ENCODE results near the gene SAMD4A. TPM values are rescaled to one million over a fixed set of nuclear protein-coding genes. Genes with fewer than 3 reads are reported as not detected.

The SAMD4A gene
- total RNA-seq, 4 donors from 2014 or later = 2.9 to 19.5 (median 3.9) TPM

DNA sequence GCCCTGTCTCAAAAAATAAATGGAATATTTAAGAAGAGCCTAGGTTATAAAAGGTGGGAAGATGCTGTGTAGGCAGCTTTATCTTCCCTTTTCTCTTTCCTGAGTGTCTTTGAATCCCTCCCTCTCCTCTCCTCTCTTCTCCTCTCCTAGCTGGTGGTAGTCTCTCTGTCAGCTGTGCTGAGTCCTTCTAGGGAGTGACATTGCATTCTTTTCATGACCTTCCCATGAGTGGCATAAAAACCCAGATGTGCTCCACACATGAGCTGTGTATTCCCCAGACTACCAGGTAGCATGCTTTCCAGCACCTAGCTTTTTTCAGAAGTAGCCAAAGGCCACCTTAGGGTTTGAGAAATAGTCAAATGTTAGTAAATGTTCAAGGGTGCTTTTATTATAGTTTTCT lies 23.6 kb downstream of the SAMD4A start:
- TF ChIP-seq, protein P1, sequence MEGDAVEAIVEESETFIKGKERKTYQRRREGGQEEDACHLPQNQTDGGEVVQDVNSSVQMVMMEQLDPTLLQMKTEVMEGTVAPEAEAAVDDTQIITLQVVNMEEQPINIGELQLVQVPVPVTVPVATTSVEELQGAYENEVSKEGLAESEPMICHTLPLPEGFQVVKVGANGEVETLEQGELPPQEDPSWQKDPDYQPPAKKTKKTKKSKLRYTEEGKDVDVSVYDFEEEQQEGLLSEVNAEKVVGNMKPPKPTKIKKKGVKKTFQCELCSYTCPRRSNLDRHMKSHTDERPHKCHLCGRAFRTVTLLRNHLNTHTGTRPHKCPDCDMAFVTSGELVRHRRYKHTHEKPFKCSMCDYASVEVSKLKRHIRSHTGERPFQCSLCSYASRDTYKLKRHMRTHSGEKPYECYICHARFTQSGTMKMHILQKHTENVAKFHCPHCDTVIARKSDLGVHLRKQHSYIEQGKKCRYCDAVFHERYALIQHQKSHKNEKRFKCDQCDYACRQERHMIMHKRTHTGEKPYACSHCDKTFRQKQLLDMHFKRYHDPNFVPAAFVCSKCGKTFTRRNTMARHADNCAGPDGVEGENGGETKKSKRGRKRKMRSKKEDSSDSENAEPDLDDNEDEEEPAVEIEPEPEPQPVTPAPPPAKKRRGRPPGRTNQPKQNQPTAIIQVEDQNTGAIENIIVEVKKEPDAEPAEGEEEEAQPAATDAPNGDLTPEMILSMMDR (IDR thresholded peaks at IDR 0.05) = no peak
- TF ChIP-seq POLR2A (IDR thresholded peaks at IDR 0.05) = no peak
- H3K9me3 ChIP-seq = no peaks in the 10 kb centered on the region
- peaks cover 0 to 5% (median 3%) of the 10 kb centered on the region in 3 donors for H3K4me1 ChIP-seq
- intact Hi-C loops (cut with DNase I) = no loop called here
- no peak for DNase-seq
- no peaks in the 10 kb centered on the region for H3K36me3 ChIP-seq
- H3K4me3 ChIP-seq = no peak overlapping the region
- H3K27me3 ChIP-seq = no peaks in the 10 kb centered on the region
- no peak overlapping the region for H3K27ac ChIP-seq

DNA sequence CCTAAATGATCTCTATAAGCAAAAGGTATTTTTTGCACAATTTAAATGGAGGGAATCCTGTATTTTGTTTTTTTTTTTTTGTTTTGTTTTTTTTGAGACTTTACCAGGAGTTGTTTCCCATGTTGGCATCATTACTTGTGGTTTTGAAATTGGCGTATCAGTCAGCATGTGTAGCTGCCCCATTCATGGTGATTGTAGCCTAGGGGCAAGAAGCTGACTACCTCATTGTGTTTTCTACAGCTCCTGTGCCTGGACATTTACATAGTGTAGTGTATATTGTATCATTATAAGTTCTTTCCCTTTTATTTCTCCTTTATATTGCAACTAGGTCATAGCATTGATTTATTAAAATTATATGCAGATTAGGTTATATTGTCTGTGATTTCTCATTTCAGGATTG lies 24.5 kb downstream of the SAMD4A start:
- intact Hi-C loops (cut with DNase I) = no loop called here
- Histone ChIP-seq H3K27ac (no peak overlapping the region), H3K4me3 (no peak overlapping the region), H3K27me3 (no peaks in the 10 kb centered on the region), H3K4me1 (peaks cover 0 to 5% (median 3%) of the 10 kb centered on the region in 3 donors), H3K9me3 (no peaks in the 10 kb centered on the region), H3K36me3 (no peaks in the 10 kb centered on the region)
- WGBS, 2 donors = 41 to 50% methylated on average over 1 of the region's 1 CpG
- DNase-seq = no peak
- TF ChIP-seq, protein P1 (IDR thresholded peaks at IDR 0.05) = no peak
- no peak for TF ChIP-seq POLR2A (IDR thresholded peaks at IDR 0.05)

DNA sequence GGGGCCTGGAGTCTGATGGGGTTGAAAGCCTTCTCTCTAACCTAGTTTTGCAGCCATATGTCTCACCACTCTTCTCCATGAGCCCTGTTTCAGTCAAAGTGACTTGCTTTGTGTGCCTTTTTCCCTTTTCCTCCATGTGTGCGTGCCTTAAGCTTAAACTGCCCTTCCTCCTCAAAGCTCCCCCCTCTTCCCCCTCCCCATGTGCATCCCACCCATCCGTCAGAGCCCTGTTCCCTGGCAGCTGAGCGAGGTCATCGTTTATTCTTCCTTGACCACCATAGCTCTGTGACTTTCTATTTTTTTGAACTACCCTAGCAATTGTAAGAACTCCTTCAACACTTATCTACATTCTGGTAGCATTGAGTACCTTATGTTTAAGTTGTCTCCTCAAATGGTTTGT lies 24.9 kb downstream of the SAMD4A start:
- WGBS, 2 donors = 59 to 80% methylated on average over 4 of the region's 4 CpGs
- H3K9me3 ChIP-seq = no peaks in the 10 kb centered on the region
- no peak for DNase-seq

DNA sequence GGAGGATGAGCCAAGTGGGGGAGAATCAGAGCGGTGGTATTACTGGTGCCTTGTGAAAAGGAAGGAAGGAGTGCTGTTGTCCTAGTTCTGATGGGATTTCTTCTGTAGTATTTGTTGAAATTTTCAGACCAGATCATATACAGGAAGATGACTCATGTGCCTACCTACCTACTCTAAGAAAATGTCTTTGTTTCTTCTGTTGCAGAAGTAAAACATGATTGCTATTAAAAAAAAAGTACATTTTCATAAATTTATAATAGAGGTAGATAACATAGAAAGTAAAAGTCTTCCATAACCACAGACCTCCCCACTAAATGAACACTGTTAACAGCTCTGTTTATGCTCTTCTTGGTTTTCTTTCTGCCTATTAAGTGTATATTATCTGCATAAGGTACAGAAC lies 26.9 kb downstream of the SAMD4A start:
- 35 to 71% methylated on average over 1 of the region's 1 CpG for WGBS, 2 donors
- Histone ChIP-seq H3K36me3 (no peaks in the 10 kb centered on the region), H3K27me3 (no peaks in the 10 kb centered on the region), H3K4me3 (no peak overlapping the region), H3K9me3 (no peaks in the 10 kb centered on the region), H3K4me1 (peaks cover 0 to 5% (median 3%) of the 10 kb centered on the region in 3 donors), H3K27ac (no peak overlapping the region)
- TF ChIP-seq POLR2A (IDR thresholded peaks at IDR 0.05) = no peak
- TF ChIP-seq, protein P1 (IDR thresholded peaks at IDR 0.05) = no peak
- intact Hi-C loops (cut with DNase I) = no loop called here
- DNase-seq = no peak

More for the DNA sequence above, 24.9 kb downstream of the SAMD4A start:
- Histone ChIP-seq H3K36me3 (no peaks in the 10 kb centered on the region), H3K27me3 (no peaks in the 10 kb centered on the region), H3K4me3 (no peak overlapping the region), H3K4me1 (peaks cover 0 to 5% (median 3%) of the 10 kb centered on the region in 3 donors), H3K27ac (no peak overlapping the region)
- intact Hi-C loops (cut with DNase I) = no loop called here
- no peak for TF ChIP-seq POLR2A (IDR thresholded peaks at IDR 0.05)
- TF ChIP-seq, protein P1 (IDR thresholded peaks at IDR 0.05) = no peak

DNA sequence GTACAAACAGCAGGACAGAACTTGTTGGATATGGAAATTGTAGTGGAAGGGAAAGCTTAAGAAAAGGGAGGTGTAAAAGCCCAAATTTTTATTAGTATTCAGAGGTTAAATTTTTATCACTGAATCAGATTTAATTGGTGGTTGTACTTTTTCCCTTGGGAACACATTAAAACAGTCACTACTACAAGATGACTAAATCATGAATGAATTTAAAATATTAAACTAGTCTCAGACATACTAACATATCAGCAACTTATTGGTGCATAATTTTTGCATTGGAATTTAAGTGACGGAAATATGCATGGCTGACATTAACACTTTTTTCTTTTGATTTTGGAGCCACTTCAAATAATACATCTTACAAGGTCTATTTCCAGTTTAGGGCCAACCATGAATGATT lies 27.6 kb downstream of the SAMD4A start:
- Histone ChIP-seq H3K27ac (no peak overlapping the region), H3K36me3 (no peaks in the 10 kb centered on the region), H3K9me3 (no peaks in the 10 kb centered on the region), H3K27me3 (no peaks in the 10 kb centered on the region), H3K4me1 (peaks cover 0 to 6% (median 3%) of the 10 kb centered on the region in 3 donors), H3K4me3 (no peak overlapping the region)
- 75 to 91% methylated on average over 1 of the region's 1 CpG for WGBS, 2 donors
- intact Hi-C loops (cut with DNase I) = no loop called here
- no peak for DNase-seq
- TF ChIP-seq, protein P1 (IDR thresholded peaks at IDR 0.05) = no peak
- TF ChIP-seq POLR2A (IDR thresholded peaks at IDR 0.05) = no peak

Measured in esophagus squamous epithelium (tissue), 5 donors.